ENCODE measurements around the gene FERMT3. TPM values are rescaled to one million over a fixed set of nuclear protein-coding genes. Genes with fewer than 3 reads are reported as not detected.

FERMT3 gene
- total and polyA plus RNA-seq, 2 of the 13 experiments (the other 11 are each of a cell fraction or from before 2014, with no cell fraction given): 0.29 TPM; not detected in 1

DNA sequence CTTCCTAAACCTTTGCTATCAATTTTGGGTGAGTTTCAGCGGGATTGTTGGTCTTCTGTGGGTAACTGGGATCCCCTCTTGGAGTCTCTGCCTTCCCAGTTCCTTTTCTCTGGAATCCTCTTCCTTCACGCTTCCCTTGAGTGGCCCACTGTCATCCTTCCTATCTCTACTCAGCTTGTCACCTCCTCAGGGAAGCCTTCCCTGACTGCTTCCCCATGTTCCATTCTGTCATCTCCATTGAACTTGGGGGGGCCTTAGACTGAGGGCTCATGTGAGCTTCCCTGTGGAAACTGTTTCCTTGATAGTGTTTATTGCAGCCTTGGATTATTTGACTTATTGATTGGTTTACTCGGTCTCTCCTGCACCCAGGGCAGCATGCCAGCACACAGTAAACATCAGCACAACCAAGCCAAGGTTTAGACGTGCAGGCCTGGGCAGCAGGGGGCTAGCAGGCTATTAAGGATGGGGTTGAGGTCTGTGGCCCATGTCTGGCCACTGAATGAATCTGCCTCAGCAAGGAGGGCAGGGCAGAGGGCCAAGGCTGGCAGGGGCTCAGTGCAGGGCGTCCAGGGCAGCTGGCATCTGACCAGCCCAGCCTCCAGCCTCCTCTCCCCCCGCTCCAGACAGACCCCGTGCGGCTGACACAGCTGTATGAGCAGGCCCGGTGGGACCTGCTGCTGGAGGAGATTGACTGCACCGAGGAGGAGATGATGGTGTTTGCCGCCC is 12.3 kb downstream of the FERMT3 start (continued):
- TF ChIP-seq, protein P1, sequence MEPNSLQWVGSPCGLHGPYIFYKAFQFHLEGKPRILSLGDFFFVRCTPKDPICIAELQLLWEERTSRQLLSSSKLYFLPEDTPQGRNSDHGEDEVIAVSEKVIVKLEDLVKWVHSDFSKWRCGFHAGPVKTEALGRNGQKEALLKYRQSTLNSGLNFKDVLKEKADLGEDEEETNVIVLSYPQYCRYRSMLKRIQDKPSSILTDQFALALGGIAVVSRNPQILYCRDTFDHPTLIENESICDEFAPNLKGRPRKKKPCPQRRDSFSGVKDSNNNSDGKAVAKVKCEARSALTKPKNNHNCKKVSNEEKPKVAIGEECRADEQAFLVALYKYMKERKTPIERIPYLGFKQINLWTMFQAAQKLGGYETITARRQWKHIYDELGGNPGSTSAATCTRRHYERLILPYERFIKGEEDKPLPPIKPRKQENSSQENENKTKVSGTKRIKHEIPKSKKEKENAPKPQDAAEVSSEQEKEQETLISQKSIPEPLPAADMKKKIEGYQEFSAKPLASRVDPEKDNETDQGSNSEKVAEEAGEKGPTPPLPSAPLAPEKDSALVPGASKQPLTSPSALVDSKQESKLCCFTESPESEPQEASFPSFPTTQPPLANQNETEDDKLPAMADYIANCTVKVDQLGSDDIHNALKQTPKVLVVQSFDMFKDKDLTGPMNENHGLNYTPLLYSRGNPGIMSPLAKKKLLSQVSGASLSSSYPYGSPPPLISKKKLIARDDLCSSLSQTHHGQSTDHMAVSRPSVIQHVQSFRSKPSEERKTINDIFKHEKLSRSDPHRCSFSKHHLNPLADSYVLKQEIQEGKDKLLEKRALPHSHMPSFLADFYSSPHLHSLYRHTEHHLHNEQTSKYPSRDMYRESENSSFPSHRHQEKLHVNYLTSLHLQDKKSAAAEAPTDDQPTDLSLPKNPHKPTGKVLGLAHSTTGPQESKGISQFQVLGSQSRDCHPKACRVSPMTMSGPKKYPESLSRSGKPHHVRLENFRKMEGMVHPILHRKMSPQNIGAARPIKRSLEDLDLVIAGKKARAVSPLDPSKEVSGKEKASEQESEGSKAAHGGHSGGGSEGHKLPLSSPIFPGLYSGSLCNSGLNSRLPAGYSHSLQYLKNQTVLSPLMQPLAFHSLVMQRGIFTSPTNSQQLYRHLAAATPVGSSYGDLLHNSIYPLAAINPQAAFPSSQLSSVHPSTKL (CRISPR knock-in tag; IDR thresholded peaks at IDR 0.05): 0 out of 2 replicates have a peak, but pooled peaks have one; percentile 17
- TF ChIP-seq RCOR2 (CRISPR knock-in tag; IDR thresholded peaks at IDR 0.05): no peak
- no peak for TF ChIP-seq ZNF253 (CRISPR knock-in tag; IDR thresholded peaks at IDR 0.05; ENCODE audit: borderline replicate concordance)
- TF ChIP-seq HDAC1 (CRISPR knock-in tag; IDR thresholded peaks at IDR 0.05): peak; percentile 36; the same call in 1 of the 2 replicates
- no peak for TF ChIP-seq ZNF577 (CRISPR knock-in tag; IDR thresholded peaks at IDR 0.05; ENCODE audit: borderline replicate concordance, low read depth)
- TF ChIP-seq ZFP36 (IDR thresholded peaks at IDR 0.05; ENCODE audit: borderline replicate concordance, low read depth, low read length, partially characterized antibody): peak; percentile 90

DNA sequence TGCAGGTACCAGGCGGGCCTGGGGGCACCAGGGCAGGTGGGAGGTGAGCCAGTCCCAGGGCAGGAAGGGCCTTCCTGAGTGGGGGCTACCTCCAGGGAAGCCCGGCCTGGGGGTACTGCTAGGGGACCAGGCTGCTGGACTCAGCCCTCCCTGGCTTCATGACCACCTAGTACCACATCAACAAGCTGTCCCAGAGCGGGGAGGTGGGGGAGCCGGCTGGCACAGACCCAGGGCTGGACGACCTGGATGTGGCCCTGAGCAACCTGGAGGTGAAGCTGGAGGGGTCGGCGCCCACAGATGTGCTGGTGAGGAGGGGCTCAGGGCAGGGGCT is 12.8 kb downstream of the FERMT3 start:
- intact Hi-C loops (cut with micrococcal nuclease; ENCODE audit: unreplicated experiment): no loop called here
- H3K9ac ChIP-seq (ENCODE audit: insufficient read depth, low read depth, low read length): no peak overlapping the region
- H3K4me2 ChIP-seq (ENCODE audit: low read depth, low read length): no peak overlapping the region
- ATAC-seq: peak; percentile 26
- no TSS peak for BruUV-seq (replicated peaks)
- TF ChIP-seq AGO2 (optimal IDR thresholded peaks at IDR 0.05; ENCODE audit: low read depth, low read length): peak; percentile 47
- TF ChIP-seq, protein P2, sequence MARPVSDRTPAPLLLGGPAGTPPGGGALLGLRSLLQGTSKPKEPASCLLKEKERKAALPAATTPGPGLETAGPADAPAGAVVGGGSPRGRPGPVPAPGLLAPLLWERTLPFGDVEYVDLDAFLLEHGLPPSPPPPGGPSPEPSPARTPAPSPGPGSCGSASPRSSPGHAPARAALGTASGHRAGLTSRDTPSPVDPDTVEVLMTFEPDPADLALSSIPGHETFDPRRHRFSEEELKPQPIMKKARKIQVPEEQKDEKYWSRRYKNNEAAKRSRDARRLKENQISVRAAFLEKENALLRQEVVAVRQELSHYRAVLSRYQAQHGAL (CRISPR knock-in tag; IDR thresholded peaks at IDR 0.05; ENCODE audit: not compliant biosample characterization): no peak
- FAIRE-seq: no peak
- H3K4me3 ChIP-seq (replicated peaks in 1 of 3; ENCODE audit: insufficient read depth in 1 of 3, low read depth in 2 of 3, low read length in 3 of 3): no peak overlapping the region
- in situ Hi-C loops (cut with HindIII; ENCODE audit: extremely low pct_ligation_motif_present, low pct_unique_long_range_greater_than_20kb): no loop called here
- 90% methylated on average over 2 of the region's 7 CpGs for WGBS (ENCODE audit: low lambda C conversion rate)
- no peaks in the 10 kb centered on the region for H3K79me2 ChIP-seq (ENCODE audit: insufficient read depth, low read length)
- H3K36me3 ChIP-seq (replicated peaks in 1 of 2; ENCODE audit: control insufficient read depth in 1 of 2, insufficient read depth in 2 of 2, low read length in 2 of 2): peaks cover 0 to 3% of the 10 kb centered on the region in 2 experiments; a peak in 2 of 5 replicates
- no peaks in the 10 kb centered on the region for H3K27me3 ChIP-seq (ENCODE audit: control insufficient read depth in 1 of 2, insufficient read depth in 2 of 2, low read length in 2 of 2)
- no peaks in the 10 kb centered on the region for H3K9me3 ChIP-seq (ENCODE audit: low read length)
- DNase-seq (ENCODE audit: low spot score): no peak
- H3K4me1 ChIP-seq (ENCODE audit: insufficient read depth, low read length): peaks cover 33% of the 10 kb centered on the region
- POLR2A ChIA-PET: no interaction called here
- no peak overlapping the region for H3K27ac ChIP-seq (ENCODE audit: extremely low read length, insufficient read depth, low read length)
- H4K20me1 ChIP-seq (ENCODE audit: insufficient read depth, low read length): no peaks in the 10 kb centered on the region
- CTCF ChIA-PET (ENCODE audit: low intra/inter-chr PET ratio, low total read pairs): no interaction called here
- H2AFZ ChIP-seq (ENCODE audit: low read length): no peak overlapping the region
